GM19395 (cell line): ENCODE data around the gene EPHB2.
A peak's percentile ranks its signal among the peaks of the same experiment; 100 is the strongest.

Experiments
- ATAC-seq: cut with Tn5 transposase; IDR thresholded peaks from one replicate; pipeline ENCODE4 v1.9.1; 2021; ENCODE audit warnings: mild to moderate bottlenecking, moderate library complexity; ENCODE audit not compliant: unreplicated experiment

The EPHB2 gene

GRCh38 chr1:22852144-22852655 lies 141.6 kb downstream of the EPHB2 start:
- no peak for ATAC-seq

- no peak for ATAC-seq
These were observed 143.1 kb downstream of the EPHB2 start for GRCh38 chr1:22853651-22854185.

- ATAC-seq, result peak; percentile 61
These were observed 144.3 kb downstream of the EPHB2 start for GRCh38 chr1:22854688-22855565.

GRCh38 chr1:22855668-22856606 lies 145.3 kb downstream of the EPHB2 start:
- ATAC-seq, result no peak

- ATAC-seq, result no peak
These were observed 147.0 kb downstream of the EPHB2 start for GRCh38 chr1:22857661-22858060.

GRCh38 chr1:22860414-22860800 lies 149.8 kb downstream of the EPHB2 start:
- ATAC-seq, result no peak

- ATAC-seq, result no peak
These were observed 150.3 kb downstream of the EPHB2 start for GRCh38 chr1:22860883-22861385.

- ATAC-seq, result no peak
These were observed 151.3 kb downstream of the EPHB2 start for GRCh38 chr1:22861764-22862440.

- no peak for ATAC-seq
These were observed 152.1 kb downstream of the EPHB2 start for GRCh38 chr1:22862752-22863151.

- ATAC-seq, result no peak
These were observed 153.1 kb downstream of the EPHB2 start for GRCh38 chr1:22863766-22864165.

GRCh38 chr1:22864886-22865285 lies 154.2 kb downstream of the EPHB2 start:
- ATAC-seq, result no peak

- no peak for ATAC-seq
These were observed 155.1 kb downstream of the EPHB2 start for GRCh38 chr1:22865736-22866135.

- no peak for ATAC-seq
These were observed 156.2 kb downstream of the EPHB2 start for GRCh38 chr1:22866868-22867267.

GRCh38 chr1:22868331-22868730 lies 157.7 kb downstream of the EPHB2 start:
- no peak for ATAC-seq

GRCh38 chr1:22869325-22869724 lies 158.7 kb downstream of the EPHB2 start:
- no peak for ATAC-seq

GRCh38 chr1:22870201-22870871 lies 159.7 kb downstream of the EPHB2 start:
- ATAC-seq, result no peak

- no peak for ATAC-seq
These were observed 162.5 kb downstream of the EPHB2 start for GRCh38 chr1:22872981-22873664.

- no peak for ATAC-seq
These were observed 164.1 kb downstream of the EPHB2 start for GRCh38 chr1:22874785-22875184.

- ATAC-seq, result no peak
These were observed 164.6 kb downstream of the EPHB2 start for GRCh38 chr1:22875241-22875640.
